Activated gamma-delta T cell (primary cell): Measurements from ENCODE around the gene NFASC.

ENCODE experiments used
- DNase-seq: peaks from one replicate; lab custom pipeline; 2025; lab: John Stamatoyannopoulos, UW

The NFASC gene

GRCh38 chr1:204928671-204929486 is 58.2 kb downstream of the NFASC start:
- DNase-seq = no peak

- DNase-seq = no peak
Observed at GRCh38 chr1:204929487-204930154, 59.0 kb downstream of the NFASC start.

GRCh38 chr1:204930155-204930523 is 59.5 kb downstream of the NFASC start:
- no peak for DNase-seq

GRCh38 chr1:204931313-204931712 is 60.7 kb downstream of the NFASC start:
- no peak for DNase-seq

- no peak for DNase-seq
Observed at GRCh38 chr1:204931768-204932572, 61.3 kb downstream of the NFASC start.

GRCh38 chr1:204932573-204932909 is 61.9 kb downstream of the NFASC start:
- no peak for DNase-seq

GRCh38 chr1:204935155-204935554 is 64.5 kb downstream of the NFASC start:
- DNase-seq = no peak

GRCh38 chr1:204936765-204937164 is 66.1 kb downstream of the NFASC start:
- no peak for DNase-seq

GRCh38 chr1:204937901-204938300 is 67.2 kb downstream of the NFASC start:
- DNase-seq = no peak

- no peak for DNase-seq
Observed at GRCh38 chr1:204940591-204940990, 69.9 kb downstream of the NFASC start.

GRCh38 chr1:204941421-204942338 is 71.0 kb downstream of the NFASC start:
- no peak for DNase-seq

GRCh38 chr1:204943495-204943894 is 72.8 kb downstream of the NFASC start:
- DNase-seq = no peak

- no peak for DNase-seq
Observed at GRCh38 chr1:204944662-204945061, 74.0 kb downstream of the NFASC start.

- DNase-seq = no peak
Observed at GRCh38 chr1:204945565-204945977, 74.9 kb downstream of the NFASC start.

- DNase-seq = no peak
Observed at GRCh38 chr1:204946640-204947039, 76.0 kb downstream of the NFASC start.

- DNase-seq = no peak
Observed at GRCh38 chr1:204947338-204947737, 76.7 kb downstream of the NFASC start.

GRCh38 chr1:204947747-204948146 is 77.1 kb downstream of the NFASC start:
- no peak for DNase-seq

GRCh38 chr1:204950353-204951001 is 79.8 kb downstream of the NFASC start:
- DNase-seq = no peak

- no peak for DNase-seq
Observed at GRCh38 chr1:204958317-204959307, 88.0 kb downstream of the NFASC start.

- DNase-seq = no peak
Observed at GRCh38 chr1:204959374-204959773, 88.7 kb downstream of the NFASC start.
